ENCODE results near the gene TAS2R41.

DNA sequence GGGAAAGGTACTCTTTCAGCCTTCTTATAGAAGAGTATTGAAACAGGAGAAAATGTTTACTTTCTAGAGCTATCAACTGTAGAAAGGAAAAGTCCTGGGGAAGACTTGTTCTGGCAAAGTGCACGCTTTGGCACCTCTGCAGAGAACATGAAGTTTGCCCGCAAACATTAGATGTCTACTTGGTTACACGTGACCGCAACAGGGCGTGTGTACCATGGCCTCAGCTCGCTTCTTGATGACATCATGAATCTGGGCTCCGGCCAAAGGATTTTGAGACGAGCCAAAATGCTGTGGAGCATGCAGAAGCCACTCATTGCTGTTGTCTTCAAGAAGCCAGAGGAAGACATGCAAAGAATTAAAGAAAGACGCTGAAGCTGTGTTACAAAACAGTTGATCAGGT is 43.0 kb upstream of the TAS2R41 start:
- TF ChIP-seq, protein P1, sequence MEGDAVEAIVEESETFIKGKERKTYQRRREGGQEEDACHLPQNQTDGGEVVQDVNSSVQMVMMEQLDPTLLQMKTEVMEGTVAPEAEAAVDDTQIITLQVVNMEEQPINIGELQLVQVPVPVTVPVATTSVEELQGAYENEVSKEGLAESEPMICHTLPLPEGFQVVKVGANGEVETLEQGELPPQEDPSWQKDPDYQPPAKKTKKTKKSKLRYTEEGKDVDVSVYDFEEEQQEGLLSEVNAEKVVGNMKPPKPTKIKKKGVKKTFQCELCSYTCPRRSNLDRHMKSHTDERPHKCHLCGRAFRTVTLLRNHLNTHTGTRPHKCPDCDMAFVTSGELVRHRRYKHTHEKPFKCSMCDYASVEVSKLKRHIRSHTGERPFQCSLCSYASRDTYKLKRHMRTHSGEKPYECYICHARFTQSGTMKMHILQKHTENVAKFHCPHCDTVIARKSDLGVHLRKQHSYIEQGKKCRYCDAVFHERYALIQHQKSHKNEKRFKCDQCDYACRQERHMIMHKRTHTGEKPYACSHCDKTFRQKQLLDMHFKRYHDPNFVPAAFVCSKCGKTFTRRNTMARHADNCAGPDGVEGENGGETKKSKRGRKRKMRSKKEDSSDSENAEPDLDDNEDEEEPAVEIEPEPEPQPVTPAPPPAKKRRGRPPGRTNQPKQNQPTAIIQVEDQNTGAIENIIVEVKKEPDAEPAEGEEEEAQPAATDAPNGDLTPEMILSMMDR (conservative IDR thresholded peaks at IDR 0.05; ENCODE audit: low read depth, low read length), result no peak
- TF ChIP-seq EZH2 (IDR thresholded peaks at IDR 0.05; ENCODE audit: low read length, unreplicated experiment) (no peak), EZH2phosphoT487 (IDR thresholded peaks at IDR 0.05; ENCODE audit: borderline replicate concordance, low read length) (no peak)
